ENCODE results near the gene NDRG2. TPM values are rescaled to one million over a fixed set of nuclear protein-coding genes. Genes with fewer than 3 reads are reported as not detected.
A peak's percentile ranks its signal among the peaks of the same experiment; 100 is the strongest.

Gene NDRG2
- total and polyA plus RNA-seq, 9 of the 15 experiments (the other 6 are each of a cell fraction or from before 2014, with no cell fraction given) = 10.1 to 105 (median 41.0) TPM

- POLR2A ChIA-PET = interaction anchor here (1.1 kb wide), 1 partner anchor 11 kb away, joined by 3 read pairs; no protein-coding TSS in a partner anchor
- no peak for FAIRE-seq
- 30% methylated on average over 7 of the region's 7 CpGs for WGBS (ENCODE audit: insufficient coverage, low coverage, missing lambda C conversion rate)
- Histone ChIP-seq H2AFZ (ENCODE audit: low read depth, low read length) (no peak overlapping the region), H3K9me3 (replicated peaks; ENCODE audit: control insufficient read depth, insufficient read depth, low read depth, low read length) (no peaks in the 10 kb centered on the region), H3K4me1 (replicated peaks in 1 of 2; ENCODE audit: control insufficient read depth in 2 of 2, insufficient read depth in 2 of 2, low read length in 2 of 2) (peaks cover 5 to 17% of the 10 kb centered on the region in 2 experiments; a peak in 3 of 5 replicates), H4K20me1 (replicated peaks; ENCODE audit: control insufficient read depth, insufficient read depth, low read length) (no peaks in the 10 kb centered on the region), H3K27ac (ENCODE audit: extremely low read depth, low read depth, low read length) (no peak overlapping the region), H3K4me2 (ENCODE audit: insufficient read depth, low read length) (no peak overlapping the region), H3K27me3 (ENCODE audit: control insufficient read depth in 2 of 2, insufficient read depth in 2 of 2, low read length in 2 of 2) (no peaks in the 10 kb centered on the region), H3K9ac (ENCODE audit: insufficient read depth in 1 of 2, low read depth in 2 of 2, low read length in 2 of 2) (no peak overlapping the region; a peak in 1 of 4 replicates), H3K36me3 (ENCODE audit: control insufficient read depth, insufficient read depth, low read length) (peaks cover 5% of the 10 kb centered on the region; the same call in 1 of the 3 replicates), H3K79me2 (ENCODE audit: control insufficient read depth, insufficient read depth, low read length) (no peaks in the 10 kb centered on the region), H3K4me3 (no peak overlapping the region), H3K9me1 (ENCODE audit: control insufficient read depth, insufficient read depth, low read length) (no peaks in the 10 kb centered on the region)
- intact Hi-C loops (cut with micrococcal nuclease) (no loop called here), in situ Hi-C loops (cut with MboI) (no loop called here)
- ATAC-seq = peak; percentile 55; the same call in 2 of the 3 replicates
- CTCF ChIA-PET (ENCODE audit: low intra/inter-chr PET ratio) = interaction anchor here (0.6 kb wide), 1 partner anchor 39 kb away, joined by 3 read pairs; no protein-coding TSS in a partner anchor
- no peak for DNase-seq (ENCODE audit: extremely low read depth in 1 of 4, low spot score in 3 of 4)
- no TSS peak for BruUV-seq (replicated peaks)
- TF ChIP-seq TCFL5 (CRISPR knock-in tag; conservative IDR thresholded peaks at IDR 0.05) = no peak
- TF ChIP-seq SRSF9 (IDR thresholded peaks at IDR 0.05; ENCODE audit: borderline replicate concordance, low read depth, low read length) = no peak
- TF ChIP-seq, protein P1, sequence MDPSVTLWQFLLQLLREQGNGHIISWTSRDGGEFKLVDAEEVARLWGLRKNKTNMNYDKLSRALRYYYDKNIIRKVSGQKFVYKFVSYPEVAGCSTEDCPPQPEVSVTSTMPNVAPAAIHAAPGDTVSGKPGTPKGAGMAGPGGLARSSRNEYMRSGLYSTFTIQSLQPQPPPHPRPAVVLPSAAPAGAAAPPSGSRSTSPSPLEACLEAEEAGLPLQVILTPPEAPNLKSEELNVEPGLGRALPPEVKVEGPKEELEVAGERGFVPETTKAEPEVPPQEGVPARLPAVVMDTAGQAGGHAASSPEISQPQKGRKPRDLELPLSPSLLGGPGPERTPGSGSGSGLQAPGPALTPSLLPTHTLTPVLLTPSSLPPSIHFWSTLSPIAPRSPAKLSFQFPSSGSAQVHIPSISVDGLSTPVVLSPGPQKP (CRISPR knock-in tag; IDR thresholded peaks at IDR 0.05) = no peak
- no peak for TF ChIP-seq GTF2F1 (IDR thresholded peaks at IDR 0.05; ENCODE audit: low read depth, low read length)
- TF ChIP-seq ZNF79 (CRISPR knock-in tag; IDR thresholded peaks at IDR 0.05; ENCODE audit: low read depth) = no peak
- TF ChIP-seq JUN (IDR thresholded peaks at IDR 0.05; ENCODE audit: borderline replicate concordance, low read depth, low read length) = no peak
- TF ChIP-seq JUN (CRISPR knock-in tag; IDR thresholded peaks at IDR 0.05; ENCODE audit: borderline replicate concordance) = no peak
- no peak for TF ChIP-seq ZFX (CRISPR knock-in tag; IDR thresholded peaks at IDR 0.05)
- no peak for TF ChIP-seq RBM15 (IDR thresholded peaks at IDR 0.05; ENCODE audit: insufficient read depth, low read length)
- no peak for TF ChIP-seq TFAM (CRISPR knock-in tag; conservative IDR thresholded peaks at IDR 0.05)
- TF ChIP-seq MTA3 (IDR thresholded peaks at IDR 0.05; ENCODE audit: borderline replicate concordance) = no peak
- no peak for TF ChIP-seq ZBTB17 (CRISPR knock-in tag; IDR thresholded peaks at IDR 0.05)
- no peak for TF ChIP-seq ZNF217 (CRISPR knock-in tag; IDR thresholded peaks at IDR 0.05)
- TF ChIP-seq, protein P2, sequence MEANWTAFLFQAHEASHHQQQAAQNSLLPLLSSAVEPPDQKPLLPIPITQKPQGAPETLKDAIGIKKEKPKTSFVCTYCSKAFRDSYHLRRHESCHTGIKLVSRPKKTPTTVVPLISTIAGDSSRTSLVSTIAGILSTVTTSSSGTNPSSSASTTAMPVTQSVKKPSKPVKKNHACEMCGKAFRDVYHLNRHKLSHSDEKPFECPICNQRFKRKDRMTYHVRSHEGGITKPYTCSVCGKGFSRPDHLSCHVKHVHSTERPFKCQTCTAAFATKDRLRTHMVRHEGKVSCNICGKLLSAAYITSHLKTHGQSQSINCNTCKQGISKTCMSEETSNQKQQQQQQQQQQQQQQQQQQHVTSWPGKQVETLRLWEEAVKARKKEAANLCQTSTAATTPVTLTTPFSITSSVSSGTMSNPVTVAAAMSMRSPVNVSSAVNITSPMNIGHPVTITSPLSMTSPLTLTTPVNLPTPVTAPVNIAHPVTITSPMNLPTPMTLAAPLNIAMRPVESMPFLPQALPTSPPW (CRISPR knock-in tag; IDR thresholded peaks at IDR 0.05) = no peak
- TF ChIP-seq CREB1 (IDR thresholded peaks at IDR 0.05) = no peak
- TF ChIP-seq CREB1 (CRISPR knock-in tag; IDR thresholded peaks at IDR 0.05) = no peak
- TF ChIP-seq WHSC1 (IDR thresholded peaks at IDR 0.05; ENCODE audit: low read length) = no peak
- TF ChIP-seq THAP7 (CRISPR knock-in tag; IDR thresholded peaks at IDR 0.05) = no peak
- no peak for TF ChIP-seq TAF9B (IDR thresholded peaks at IDR 0.05; ENCODE audit: partially characterized antibody)
- TF ChIP-seq NFRKB (IDR thresholded peaks at IDR 0.05; ENCODE audit: low read depth) = no peak
- TF ChIP-seq MAFF (IDR thresholded peaks at IDR 0.05; ENCODE audit: low read length) = no peak
- no peak for TF ChIP-seq NR4A1 (CRISPR knock-in tag; IDR thresholded peaks at IDR 0.05)
- TF ChIP-seq NR4A1 (tag; IDR thresholded peaks at IDR 0.05) = no peak
These were observed 23.6 kb downstream of the NDRG2 start for GRCh38 chr14:21001218-21001617.

Measured in K562 (cell line).